ENCODE measurements around the gene ZFHX3. TPM values are rescaled to one million over a fixed set of nuclear protein-coding genes. Genes with fewer than 3 reads are reported as not detected.

Gene ZFHX3
- total and polyA plus RNA-seq, 2 of the 8 experiments (the other 6 are each of a cell fraction or from before 2014, with no cell fraction given), result 0.08 to 0.99 TPM

GRCh38 chr16:72983728-72984350 is 64.1 kb downstream of the ZFHX3 start:
- Histone ChIP-seq H3K23ac (ENCODE audit: insufficient read length) (no peak overlapping the region), H2AFZ (ENCODE audit: low read length) (no peak overlapping the region), H3K4ac (replicated peaks; ENCODE audit: insufficient read length, low read depth, low read length) (no peak overlapping the region), H3K14ac (ENCODE audit: insufficient read length) (no peak overlapping the region), H3K4me2 (ENCODE audit: insufficient read depth in 1 of 2, low read depth in 2 of 2, low read length in 2 of 2) (no peak overlapping the region), H2BK20ac (ENCODE audit: low read length) (no peak overlapping the region), H2BK12ac (ENCODE audit: low read depth, low read length) (no peak overlapping the region), H3K79me1 (ENCODE audit: low read depth, low read length) (no peaks in the 10 kb centered on the region), H2BK5ac (ENCODE audit: low read depth, low read length) (no peak overlapping the region), H4K91ac (replicated peaks; ENCODE audit: insufficient read length, low read length) (no peak overlapping the region), H3K23me2 (ENCODE audit: low read depth, low read length) (no peaks in the 10 kb centered on the region), H4K5ac (ENCODE audit: insufficient read length, low read depth, low read length) (no peak overlapping the region), H3K4me1 (replicated peaks in 1 of 4; ENCODE audit: control insufficient read depth in 3 of 4, insufficient read depth in 4 of 4, low read length in 3 of 4) (no peaks in the 10 kb centered on the region; a peak in 1 of 7 replicates), H3K9me3 (ENCODE audit: insufficient read depth in 2 of 2, low read depth in 1 of 2, low read length in 1 of 2) (no peaks in the 10 kb centered on the region), H4K20me1 (replicated peaks in 1 of 2; ENCODE audit: control insufficient read depth in 1 of 2, insufficient read depth in 2 of 2, low read length in 2 of 2) (no peaks in the 10 kb centered on the region), H2AK5ac (ENCODE audit: low read depth, low read length) (no peak overlapping the region), H2BK120ac (replicated peaks; ENCODE audit: low read depth, low read length) (no peak overlapping the region), H2BK15ac (ENCODE audit: low read length) (no peak overlapping the region), H3K56ac (replicated peaks; ENCODE audit: insufficient read length, low read depth, low read length) (no peak overlapping the region), H3K4me3 (ENCODE audit: extremely low read depth in 1 of 4, insufficient read depth in 2 of 4, low read depth in 3 of 4, low read length in 4 of 4) (no peak overlapping the region), H3K27me3 (replicated peaks in 1 of 4; ENCODE audit: control insufficient read depth in 3 of 4, extremely low read depth in 1 of 4, insufficient read depth in 3 of 4, low read length in 3 of 4) (peaks cover 0 to 4% (median 0%) of the 10 kb centered on the region in 4 experiments; a peak in 1 of 7 replicates), H3K79me2 (ENCODE audit: control insufficient read depth in 1 of 2, insufficient read depth in 2 of 2, low read length in 2 of 2) (no peaks in the 10 kb centered on the region), H3K18ac (ENCODE audit: extremely low read depth, low read length) (no peak overlapping the region), H3K27ac (ENCODE audit: low read depth, low read length) (no peak overlapping the region), H3K9ac (replicated peaks in 1 of 4; ENCODE audit: extremely low read depth in 1 of 4, low read depth in 3 of 4, low read length in 3 of 4) (no peak overlapping the region), H4K8ac (ENCODE audit: extremely low read depth, insufficient read depth, low read length) (no peak overlapping the region), H3K36me3 (ENCODE audit: control insufficient read depth in 2 of 4, insufficient read depth in 4 of 4, low read length in 3 of 4) (no peaks in the 10 kb centered on the region)
- no peak for FAIRE-seq
- DNase-seq (ENCODE audit: low read depth in 1 of 2, low spot score in 2 of 2), result no peak
- WGBS, 2 experiments (ENCODE audit: extremely low coverage in 1 of 2, insufficient coverage in 1 of 2, insufficient read length in 1 of 2, insufficient replicate concordance in 2 of 2, low coverage in 1 of 2, low lambda C conversion rate in 2 of 2, missing lambda C conversion rate in 1 of 2), result 84% methylated on average over 2 of the region's 2 CpGs; no CpG with 5 or more reads in 1 of the 2 experiments
- POLR2A ChIA-PET (ENCODE audit: partially characterized antibody), result no interaction called here
- CTCF ChIA-PET (ENCODE audit: partially characterized antibody), result interaction anchor here (0.7 to 8.8 kb wide), 5 partner anchors 11 to 128 kb away, joined by 3 to 86 read pairs (median 3); no protein-coding TSS in a partner anchor
- TF ChIP-seq RAD21 (IDR thresholded peaks at IDR 0.05 in 1 of 2, conservative IDR thresholded peaks at IDR 0.05 in 1 of 2; ENCODE audit: low read depth in 2 of 2, low read length in 2 of 2), result no peak
- TF ChIP-seq TEAD4 (IDR thresholded peaks at IDR 0.05; ENCODE audit: low read depth, low read length), result no peak
- no peak for TF ChIP-seq KDM4A (IDR thresholded peaks at IDR 0.05; ENCODE audit: low read depth, low read length, severe bottlenecking)
